ENCODE results near the gene KRT28. TPM values are rescaled to one million over a fixed set of nuclear protein-coding genes. Genes with fewer than 3 reads are reported as not detected.

Gene KRT28
- total RNA-seq, 1 experiment from 2014 or later: not detected

GRCh38 chr17:40795019-40795667 is 4.6 kb downstream of the KRT28 start:
- intact Hi-C loops (cut with micrococcal nuclease; ENCODE audit: unreplicated experiment): no loop called here
- H2AFZ ChIP-seq: no peak overlapping the region
- no peaks in the 10 kb centered on the region for H3K9me3 ChIP-seq (ENCODE audit: insufficient read depth, low read depth)
- H4K20me1 ChIP-seq (ENCODE audit: insufficient read depth): no peaks in the 10 kb centered on the region
- ChIA-PET CTCF (no interaction called here), POLR2A (ENCODE audit: unreplicated experiment) (no interaction called here)
- H3K79me2 ChIP-seq (ENCODE audit: low read depth): no peaks in the 10 kb centered on the region
- no peaks in the 10 kb centered on the region for H3K27me3 ChIP-seq (ENCODE audit: insufficient read depth, low read depth)
- BruUV-seq (replicated peaks): no TSS peak
- no peak overlapping the region for H3K27ac ChIP-seq
- no peak overlapping the region for H3K4me2 ChIP-seq
- H3F3A ChIP-seq (ENCODE audit: insufficient read depth, low read depth): no peaks in the 10 kb centered on the region
- TF ChIP-seq EZH2 (IDR thresholded peaks at IDR 0.05; ENCODE audit: low read depth) (no peak), CTCF (conservative IDR thresholded peaks at IDR 0.05) (no peak)
- no peak overlapping the region for H3K4me3 ChIP-seq
- H3K9me2 ChIP-seq (ENCODE audit: insufficient read depth): no peaks in the 10 kb centered on the region
- DNase-seq: no peak
- H3K36me3 ChIP-seq (ENCODE audit: low read depth): no peaks in the 10 kb centered on the region
- no peaks in the 10 kb centered on the region for H3K4me1 ChIP-seq (replicated peaks; ENCODE audit: insufficient read depth)

GRCh38 chr17:40794466-40794865 is 5.3 kb downstream of the KRT28 start:
- CTCF ChIA-PET: no interaction called here
- Histone ChIP-seq H3K9me3 (ENCODE audit: insufficient read depth, low read depth) (no peaks in the 10 kb centered on the region), H3K27me3 (ENCODE audit: insufficient read depth, low read depth) (no peaks in the 10 kb centered on the region), H3K79me2 (ENCODE audit: low read depth) (no peaks in the 10 kb centered on the region), H4K20me1 (ENCODE audit: insufficient read depth) (no peaks in the 10 kb centered on the region), H3K27ac (no peak overlapping the region), H3K36me3 (ENCODE audit: low read depth) (no peaks in the 10 kb centered on the region), H3F3A (ENCODE audit: insufficient read depth, low read depth) (no peaks in the 10 kb centered on the region), H3K4me2 (no peak overlapping the region), H3K9me2 (ENCODE audit: insufficient read depth) (no peaks in the 10 kb centered on the region), H3K4me1 (replicated peaks; ENCODE audit: insufficient read depth) (no peaks in the 10 kb centered on the region), H3K4me3 (no peak overlapping the region), H2AFZ (no peak overlapping the region)
- BruUV-seq (replicated peaks): no TSS peak
- POLR2A ChIA-PET (ENCODE audit: unreplicated experiment): no interaction called here
- intact Hi-C loops (cut with micrococcal nuclease; ENCODE audit: unreplicated experiment): loop anchor here (5.0 kb wide), 1 partner anchor 157 kb away; no protein-coding TSS in a partner anchor
- TF ChIP-seq EZH2 (IDR thresholded peaks at IDR 0.05; ENCODE audit: low read depth) (no peak), CTCF (conservative IDR thresholded peaks at IDR 0.05) (no peak)
- no peak for DNase-seq

GRCh38 chr17:40793832-40794231 is 5.9 kb downstream of the KRT28 start:
- no peaks in the 10 kb centered on the region for H3K36me3 ChIP-seq (ENCODE audit: low read depth)
- no peaks in the 10 kb centered on the region for H3K4me1 ChIP-seq (replicated peaks; ENCODE audit: insufficient read depth)
- H4K20me1 ChIP-seq (ENCODE audit: insufficient read depth): no peaks in the 10 kb centered on the region
- DNase-seq: no peak
- no peaks in the 10 kb centered on the region for H3K9me3 ChIP-seq (ENCODE audit: insufficient read depth, low read depth)
- H3K27me3 ChIP-seq (ENCODE audit: insufficient read depth, low read depth): no peaks in the 10 kb centered on the region
- H3K9me2 ChIP-seq (ENCODE audit: insufficient read depth): no peaks in the 10 kb centered on the region
- H3K27ac ChIP-seq: no peak overlapping the region
- H2AFZ ChIP-seq: no peak overlapping the region
- H3K79me2 ChIP-seq (ENCODE audit: low read depth): no peaks in the 10 kb centered on the region
- POLR2A ChIA-PET (ENCODE audit: unreplicated experiment): no interaction called here
- CTCF ChIA-PET: no interaction called here
- no peak overlapping the region for H3K4me2 ChIP-seq
- intact Hi-C loops (cut with micrococcal nuclease; ENCODE audit: unreplicated experiment): loop anchor here (2.0 to 5.0 kb wide), 2 partner anchors 157 to 435 kb away; no protein-coding TSS in a partner anchor
- TF ChIP-seq CTCF (conservative IDR thresholded peaks at IDR 0.05) (no peak), EZH2 (IDR thresholded peaks at IDR 0.05; ENCODE audit: low read depth) (no peak)
- BruUV-seq (replicated peaks): no TSS peak
- no peak overlapping the region for H3K4me3 ChIP-seq
- no peaks in the 10 kb centered on the region for H3F3A ChIP-seq (ENCODE audit: insufficient read depth, low read depth)

Data from PC-9 (cell line).